Suprapubic skin (tissue), 3 donors: ENCODE results near the gene MMP1.

ENCODE experiments used
- CTCF ChIP-seq, 2 donors: fragments of 200-600 bp in 1 of 2; fragments of 450-650 bp in 1 of 2; sonication (generic) in 1 of 2; IDR thresholded peaks; one replicate each; pipeline ENCODE4 v1.5.1; 2016 to 2019; ENCODE audit warnings: antibody characterized with exemption in 2 of 2, mild to moderate bottlenecking in 1 of 2, moderate library complexity in 1 of 2
- POLR2AphosphoS5 ChIP-seq, 3 donors: sonication (generic); formaldehyde crosslinking; IDR thresholded peaks; one replicate each; pipeline ENCODE4 v1.6.1; 2017; ENCODE audit warnings: antibody characterized with exemption in 3 of 3

- TF ChIP-seq CTCF (IDR thresholded peaks at IDR 0.05) = no peak
- no peak for TF ChIP-seq POLR2AphosphoS5 (IDR thresholded peaks at IDR 0.05)
Observed at GRCh38 chr11:102832612-102833011, 34.7 kb upstream of the MMP1 start.
